ENCODE results near the gene FOSB. TPM values are rescaled to one million over a fixed set of nuclear protein-coding genes. Genes with fewer than 3 reads are reported as not detected.
A peak's percentile ranks its signal among the peaks of the same experiment; 100 is the strongest.

The FOSB gene
- total RNA-seq, 2 experiments from 2014 or later, result 8.0 to 8.7 TPM

DNA sequence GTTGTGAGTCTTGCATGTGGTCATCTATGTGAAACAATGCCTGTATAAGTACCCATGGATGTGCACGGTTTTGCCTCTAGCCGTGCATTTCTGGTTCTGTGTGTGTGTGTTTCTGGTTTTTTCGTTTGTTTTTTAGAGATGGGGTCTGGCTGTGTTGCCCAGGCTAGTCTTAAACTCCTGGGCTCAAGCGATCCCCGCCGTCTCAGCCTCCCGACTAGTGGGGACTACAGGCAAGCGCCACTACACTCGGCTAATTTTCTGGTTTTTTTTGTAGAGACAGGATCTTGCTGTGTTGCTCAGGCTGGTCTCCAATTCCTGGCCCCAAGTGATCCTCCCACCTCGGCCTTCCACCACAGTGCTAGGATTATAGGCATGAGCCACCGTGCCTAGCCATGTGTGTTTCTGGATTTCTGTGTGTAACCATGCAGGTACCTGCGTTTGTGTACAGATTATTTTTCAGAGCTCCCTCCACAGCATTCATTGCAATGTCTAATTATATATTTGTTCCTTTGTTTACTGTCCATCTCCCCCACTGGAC is 15.9 kb upstream of the FOSB start:
- no peaks in the 10 kb centered on the region for H3K27me3 Mint-ChIP-seq (ENCODE audit: low read depth)
- H3K4me1 Mint-ChIP-seq (ENCODE audit: low read depth), result peaks cover 36% of the 10 kb centered on the region
- peak overlapping the region; percentile 65 for H3K4me3 Mint-ChIP-seq
- no peak overlapping the region for H3K27ac Mint-ChIP-seq
- no peak for DNase-seq
- CTCF ChIA-PET, result interaction anchor here (1.3 to 2.9 kb wide), 3 partner anchors 12 to 33 kb away, joined by 3 to 9 read pairs (median 4); partner anchors contain the start of gene FOSB
- no peaks in the 10 kb centered on the region for H3K9me3 Mint-ChIP-seq
- H3K36me3 Mint-ChIP-seq (ENCODE audit: low read depth), result no peaks in the 10 kb centered on the region
- intact Hi-C loops (cut with micrococcal nuclease), result loop anchor here (2.0 kb wide), 1 partner anchor 217 kb away; the partner anchor contains the start of gene GIPR

DNA sequence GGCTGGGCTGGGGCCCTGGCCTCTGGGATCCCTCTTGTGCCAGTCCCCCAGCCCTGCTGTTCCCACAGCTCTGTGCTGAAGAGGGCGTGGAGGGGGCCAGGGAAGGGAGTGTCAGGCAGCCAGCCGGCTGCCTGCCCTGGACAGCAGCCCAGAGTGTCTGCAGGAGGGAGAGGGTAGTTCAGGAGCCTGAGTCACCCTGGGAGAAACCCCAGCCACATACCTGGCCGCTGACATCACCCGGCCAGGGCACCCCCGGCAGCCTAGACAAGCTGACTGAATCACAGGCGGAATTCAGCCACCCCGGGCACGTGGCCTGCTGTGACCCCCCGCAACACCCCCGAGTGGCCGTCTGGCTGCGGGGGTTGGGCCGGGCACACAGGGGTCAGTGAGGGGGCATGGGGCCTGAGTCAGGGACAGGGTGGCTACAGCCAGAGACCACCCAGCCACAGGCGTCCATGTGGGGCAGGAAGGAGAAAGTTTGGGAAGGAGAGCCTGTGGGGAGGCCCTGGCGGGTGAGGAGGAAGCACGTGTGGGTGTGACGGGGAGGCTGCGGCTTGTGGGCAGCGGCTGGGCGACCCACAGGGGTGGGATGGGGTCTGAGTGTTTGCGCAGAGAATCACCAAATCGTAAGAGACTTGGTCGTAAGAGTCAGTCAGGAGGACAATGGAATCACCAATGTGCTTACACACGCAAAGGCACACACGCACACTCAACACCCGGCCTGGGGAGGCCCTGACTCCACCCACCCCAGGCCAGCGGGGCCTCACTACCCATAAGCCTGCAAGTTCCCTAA is 11.9 kb upstream of the FOSB start:
- CTCF ChIA-PET, result interaction anchor here (1.2 to 1.9 kb wide), 2 partner anchors 17 to 23 kb away, joined by 7 to 12 read pairs; no protein-coding TSS in a partner anchor
- Mint-ChIP-seq H3K36me3 (ENCODE audit: low read depth) (no peaks in the 10 kb centered on the region), H3K4me3 (no peak overlapping the region)

DNA sequence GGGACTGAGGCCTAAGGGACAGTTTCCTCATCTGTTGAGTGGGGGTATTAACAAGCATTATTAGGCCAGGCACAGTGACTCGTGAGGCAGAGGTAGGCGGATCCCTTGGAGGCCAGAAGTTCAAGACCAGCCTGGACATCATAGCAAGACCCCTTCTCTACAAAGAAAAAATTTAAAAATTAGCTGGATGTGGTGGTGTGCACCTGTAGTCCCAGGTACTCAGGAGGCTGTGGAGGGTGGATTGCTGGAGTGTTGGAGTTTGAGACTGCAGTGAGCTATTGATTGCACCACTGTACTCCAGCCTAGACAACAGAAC is 11.3 kb upstream of the FOSB start:
- no peaks in the 10 kb centered on the region for H3K36me3 Mint-ChIP-seq (ENCODE audit: low read depth)
- H3K27ac Mint-ChIP-seq, result no peak overlapping the region
- H3K27me3 Mint-ChIP-seq (ENCODE audit: low read depth), result peaks cover 2% of the 10 kb centered on the region
- H3K9me3 Mint-ChIP-seq, result no peaks in the 10 kb centered on the region
- CTCF ChIA-PET, result interaction anchor here (1.2 to 1.9 kb wide), 2 partner anchors 17 to 22 kb away, joined by 7 to 12 read pairs; no protein-coding TSS in a partner anchor
- peaks cover 21% of the 10 kb centered on the region for H3K4me1 Mint-ChIP-seq (ENCODE audit: low read depth)
- intact Hi-C loops (cut with micrococcal nuclease), result no loop called here
- DNase-seq, result no peak
- no peak overlapping the region for H3K4me3 Mint-ChIP-seq

More for the DNA sequence above, 11.9 kb upstream of the FOSB start:
- peaks cover 25% of the 10 kb centered on the region for H3K4me1 Mint-ChIP-seq (ENCODE audit: low read depth)
- no peaks in the 10 kb centered on the region for H3K9me3 Mint-ChIP-seq
- intact Hi-C loops (cut with micrococcal nuclease), result no loop called here
- no peak overlapping the region for H3K27ac Mint-ChIP-seq
- H3K27me3 Mint-ChIP-seq (ENCODE audit: low read depth), result peaks cover 2% of the 10 kb centered on the region
- DNase-seq, result peak; percentile 79

DNA sequence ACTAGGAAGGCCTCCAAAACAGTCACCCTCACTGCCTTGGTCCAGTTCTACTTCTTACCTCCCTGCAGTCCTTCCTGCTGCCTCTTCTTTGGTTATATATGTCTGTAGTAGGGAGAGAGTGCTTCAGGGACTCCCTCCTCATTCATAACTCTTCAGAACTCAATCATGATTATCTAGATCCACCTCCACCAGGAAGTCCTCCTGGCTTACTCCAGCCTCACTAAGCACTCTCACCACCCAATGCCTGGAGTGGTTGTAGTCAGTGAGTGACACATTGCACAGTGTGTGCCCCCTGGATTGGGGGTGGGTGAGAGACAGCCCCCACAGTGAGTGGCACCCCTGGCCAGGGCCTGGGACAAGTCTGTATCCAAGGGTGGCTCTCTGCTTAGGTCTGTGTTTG is 10.0 kb upstream of the FOSB start:
- CTCF ChIA-PET, result interaction anchor here (0.9 kb wide), 1 partner anchor 9 kb away, joined by 3 read pairs; no protein-coding TSS in a partner anchor
- H3K4me3 Mint-ChIP-seq, result no peak overlapping the region
- H3K27me3 Mint-ChIP-seq (ENCODE audit: low read depth), result peaks cover 2% of the 10 kb centered on the region

DNA sequence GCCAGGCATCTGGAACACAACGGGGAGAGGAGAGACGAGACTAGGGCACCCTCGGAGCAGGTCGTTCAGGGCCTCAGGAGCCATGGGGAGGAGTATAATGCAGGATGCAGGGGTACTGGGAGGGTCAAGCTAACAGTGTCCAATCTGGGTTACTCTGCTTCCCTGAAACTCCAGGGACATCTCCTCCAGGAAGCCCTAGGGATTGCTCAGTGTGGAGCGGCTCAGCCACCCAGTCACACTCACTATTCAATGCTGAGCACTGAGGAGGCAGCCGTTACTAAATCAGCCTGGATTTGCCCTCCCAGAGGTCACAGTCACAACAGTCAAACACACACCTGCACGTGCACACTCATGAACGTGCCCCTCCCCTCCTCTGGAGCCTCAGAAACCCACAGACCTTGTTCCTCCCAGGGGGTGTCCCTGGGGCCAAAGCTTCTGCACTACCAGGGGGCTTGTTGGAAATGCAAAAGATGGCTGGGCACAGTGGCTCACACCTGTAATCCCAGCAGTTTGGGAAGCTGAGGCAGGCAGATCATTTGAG is 6.9 kb upstream of the FOSB start:
- no peak overlapping the region for H3K4me3 Mint-ChIP-seq

More for the DNA sequence above, 10.0 kb upstream of the FOSB start:
- no peaks in the 10 kb centered on the region for H3K36me3 Mint-ChIP-seq (ENCODE audit: low read depth)
- intact Hi-C loops (cut with micrococcal nuclease), result no loop called here
- no peak overlapping the region for H3K27ac Mint-ChIP-seq
- no peak for DNase-seq
- no peaks in the 10 kb centered on the region for H3K9me3 Mint-ChIP-seq
- H3K4me1 Mint-ChIP-seq (ENCODE audit: low read depth), result peaks cover 14% of the 10 kb centered on the region

DNA sequence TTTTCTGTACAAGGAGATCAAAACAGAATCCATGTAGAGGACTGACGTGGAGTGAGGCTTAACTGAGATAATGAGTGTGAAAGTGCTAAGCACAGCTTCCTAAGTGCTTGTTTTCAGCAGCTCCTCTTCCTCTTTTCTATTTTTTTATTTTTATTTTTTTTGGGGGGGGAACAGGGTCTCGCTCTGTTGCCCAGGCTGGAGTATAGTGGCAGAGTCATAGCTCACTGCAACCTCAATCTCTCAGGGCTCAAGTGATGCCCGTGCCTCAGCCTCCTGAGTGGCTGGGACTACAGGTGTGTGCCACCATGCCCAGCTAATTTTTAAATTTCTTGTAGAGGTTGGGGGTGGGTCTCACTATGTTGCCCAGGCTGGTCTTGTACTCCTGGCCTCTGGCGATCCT is 5.6 kb upstream of the FOSB start:
- DNase-seq, result no peak
- intact Hi-C loops (cut with micrococcal nuclease), result no loop called here
- H3K36me3 Mint-ChIP-seq (ENCODE audit: low read depth), result no peaks in the 10 kb centered on the region
- H3K4me1 Mint-ChIP-seq (ENCODE audit: low read depth), result peaks cover 3% of the 10 kb centered on the region
- H3K9me3 Mint-ChIP-seq, result no peaks in the 10 kb centered on the region
- H3K4me3 Mint-ChIP-seq, result no peak overlapping the region
- CTCF ChIA-PET, result interaction anchor here (1.8 to 3.4 kb wide), 2 partner anchors 8 to 23 kb away, joined by 5 to 12 read pairs; no protein-coding TSS in a partner anchor
- H3K27ac Mint-ChIP-seq, result no peak overlapping the region
- H3K27me3 Mint-ChIP-seq (ENCODE audit: low read depth), result peaks cover 10% of the 10 kb centered on the region

More for the DNA sequence above, 6.9 kb upstream of the FOSB start:
- Mint-ChIP-seq H3K4me1 (ENCODE audit: low read depth) (peaks cover 7% of the 10 kb centered on the region), H3K36me3 (ENCODE audit: low read depth) (no peaks in the 10 kb centered on the region), H3K9me3 (no peaks in the 10 kb centered on the region), H3K27me3 (ENCODE audit: low read depth) (peaks cover 10% of the 10 kb centered on the region), H3K27ac (no peak overlapping the region)
- CTCF ChIA-PET, result interaction anchor here (3.4 kb wide), 1 partner anchor 22 kb away, joined by 12 read pairs; no protein-coding TSS in a partner anchor
- intact Hi-C loops (cut with micrococcal nuclease), result no loop called here
- DNase-seq, result no peak

DNA sequence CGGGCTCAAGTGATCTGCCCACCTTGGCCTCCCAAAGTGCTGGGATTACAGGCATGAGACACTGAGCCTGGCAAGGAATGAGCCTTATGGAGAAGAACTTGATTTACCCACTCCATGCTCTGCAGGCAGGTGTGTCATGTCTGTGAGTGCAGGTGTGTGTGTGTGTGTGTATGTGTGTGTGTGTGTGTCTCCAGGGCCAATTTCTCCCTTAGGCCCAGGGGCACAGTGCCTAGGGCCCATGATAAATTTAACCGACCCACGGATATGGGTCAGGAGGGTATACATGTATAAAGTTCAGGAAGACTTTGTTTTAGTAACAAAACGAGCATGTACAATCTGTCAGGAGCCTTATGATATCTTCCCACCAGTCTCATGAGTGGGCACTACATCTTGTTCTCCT is 4.6 kb upstream of the FOSB start:
- DNase-seq, result no peak
- Mint-ChIP-seq H3K4me3 (no peak overlapping the region), H3K4me1 (ENCODE audit: low read depth) (peaks cover 9% of the 10 kb centered on the region), H3K27ac (no peak overlapping the region), H3K9me3 (no peaks in the 10 kb centered on the region), H3K36me3 (ENCODE audit: low read depth) (no peaks in the 10 kb centered on the region), H3K27me3 (ENCODE audit: low read depth) (peaks cover 10% of the 10 kb centered on the region)
- CTCF ChIA-PET, result interaction anchor here (1.8 to 3.4 kb wide), 2 partner anchors 9 to 24 kb away, joined by 5 to 12 read pairs; no protein-coding TSS in a partner anchor
- intact Hi-C loops (cut with micrococcal nuclease), result no loop called here

DNA sequence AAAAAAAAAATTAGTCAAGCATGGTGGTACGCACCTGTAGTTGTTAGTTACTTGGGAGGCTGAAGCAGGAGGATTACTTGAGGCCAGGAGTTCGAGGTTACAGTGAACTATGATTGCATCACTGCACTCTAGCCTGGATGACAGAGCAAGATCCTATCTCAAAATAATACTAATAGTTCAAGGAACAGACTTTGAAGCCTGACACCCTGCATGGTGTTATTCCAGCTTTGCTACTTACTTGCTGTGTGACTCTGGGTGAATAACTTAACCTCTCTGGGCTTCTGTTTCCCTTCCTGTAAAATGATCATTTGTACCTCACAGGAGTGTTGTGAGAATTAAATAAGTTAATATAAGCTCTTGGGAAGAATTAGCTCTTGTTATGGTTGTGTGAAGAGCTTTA is 3.5 kb upstream of the FOSB start:
- Mint-ChIP-seq H3K36me3 (ENCODE audit: low read depth) (no peaks in the 10 kb centered on the region), H3K27ac (no peak overlapping the region), H3K4me3 (no peak overlapping the region), H3K4me1 (ENCODE audit: low read depth) (peaks cover 14% of the 10 kb centered on the region), H3K27me3 (ENCODE audit: low read depth) (peaks cover 10% of the 10 kb centered on the region), H3K9me3 (no peaks in the 10 kb centered on the region)
- CTCF ChIA-PET, result interaction anchor here (0.6 to 0.7 kb wide), 2 partner anchors 29 kb away, joined by 3 read pairs; no protein-coding TSS in a partner anchor
- DNase-seq, result no peak
- intact Hi-C loops (cut with micrococcal nuclease), result no loop called here

DNA sequence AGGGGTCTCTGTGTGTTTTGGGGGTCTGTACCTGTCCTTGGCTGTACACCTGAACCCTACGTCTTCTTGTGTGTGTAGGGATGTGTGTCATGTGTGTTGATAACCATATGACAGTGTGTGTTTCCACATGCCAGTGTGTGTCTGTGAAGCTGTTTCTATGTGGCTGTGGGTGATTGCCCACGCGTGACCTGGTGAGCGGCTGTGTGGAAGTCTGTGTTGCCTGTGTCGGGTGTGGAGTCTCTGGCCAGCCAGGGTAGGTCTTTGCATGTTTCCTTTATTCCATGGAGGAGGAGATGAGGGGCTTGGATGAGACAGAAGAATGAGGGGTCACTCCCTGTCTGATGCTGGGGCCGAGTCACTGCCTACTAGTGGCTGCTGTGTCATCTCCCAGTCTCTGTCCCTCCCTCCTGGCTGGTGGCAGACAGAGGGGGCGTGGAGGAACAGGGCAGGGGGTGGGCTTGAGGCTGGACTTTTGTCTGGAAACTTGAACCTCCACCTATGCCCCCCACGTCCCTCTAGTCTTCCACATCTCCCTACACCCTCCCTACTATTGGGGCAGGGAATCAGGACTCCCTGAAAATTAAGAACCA is 2.8 kb upstream of the FOSB start:
- Mint-ChIP-seq H3K4me3 (no peak overlapping the region), H3K4me1 (ENCODE audit: low read depth) (peaks cover 20% of the 10 kb centered on the region), H3K27ac (no peak overlapping the region), H3K27me3 (ENCODE audit: low read depth) (peaks cover 10% of the 10 kb centered on the region), H3K9me3 (no peaks in the 10 kb centered on the region), H3K36me3 (ENCODE audit: low read depth) (no peaks in the 10 kb centered on the region)
- CTCF ChIA-PET, result no interaction called here
- DNase-seq, result no peak
- intact Hi-C loops (cut with micrococcal nuclease), result loop anchor here (5.0 kb wide), 1 partner anchor 713 kb away; no protein-coding TSS in a partner anchor

DNA sequence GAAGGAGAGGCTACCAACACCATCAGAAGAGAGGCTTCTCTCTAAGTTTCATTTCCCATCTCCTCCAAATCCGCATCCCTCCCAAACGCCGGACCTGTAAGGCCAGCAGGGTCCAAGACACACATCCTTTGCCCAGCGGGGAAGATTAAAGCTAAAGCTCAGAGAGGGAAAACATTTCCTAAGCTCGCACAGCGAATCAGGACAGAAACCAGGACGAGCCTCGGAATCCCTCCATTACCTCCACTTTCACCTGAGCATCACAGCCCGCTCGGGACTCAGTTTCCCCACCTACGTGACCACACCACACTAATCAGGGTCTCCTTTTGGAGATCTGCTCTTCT is 711 bp upstream of the FOSB start:
- CTCF ChIA-PET, result interaction anchor here (1.2 to 18.6 kb wide), 4 partner anchors 11 to 25 kb away, joined by 4 to 351 read pairs (median 30); no protein-coding TSS in a partner anchor
- Mint-ChIP-seq H3K9me3 (no peaks in the 10 kb centered on the region), H3K4me3 (peak overlapping the region; percentile 77), H3K36me3 (ENCODE audit: low read depth) (peaks cover 4% of the 10 kb centered on the region), H3K27ac (no peak overlapping the region), H3K27me3 (ENCODE audit: low read depth) (peaks cover 16% of the 10 kb centered on the region), H3K4me1 (ENCODE audit: low read depth) (peaks cover 34% of the 10 kb centered on the region)
- intact Hi-C loops (cut with micrococcal nuclease), result loop anchor here (1.0 to 5.0 kb wide), 4 partner anchors 21 to 715 kb away; partner anchors contain the start of genes RTN2 and SYMPK
- no peak for DNase-seq

DNA sequence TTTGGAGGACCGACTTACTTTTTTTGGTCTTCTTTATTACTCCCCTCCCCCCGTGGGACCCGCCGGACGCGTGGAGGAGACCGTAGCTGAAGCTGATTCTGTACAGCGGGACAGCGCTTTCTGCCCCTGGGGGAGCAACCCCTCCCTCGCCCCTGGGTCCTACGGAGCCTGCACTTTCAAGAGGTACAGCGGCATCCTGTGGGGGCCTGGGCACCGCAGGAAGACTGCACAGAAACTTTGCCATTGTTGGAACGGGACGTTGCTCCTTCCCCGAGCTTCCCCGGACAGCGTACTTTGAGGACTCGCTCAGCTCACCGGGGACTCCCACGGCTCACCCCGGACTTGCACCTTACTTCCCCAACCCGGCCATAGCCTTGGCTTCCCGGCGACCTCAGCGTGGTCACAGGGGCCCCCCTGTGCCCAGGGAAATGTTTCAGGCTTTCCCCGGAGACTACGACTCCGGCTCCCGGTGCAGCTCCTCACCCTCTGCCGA is 409 bp downstream of the FOSB start:
- H3K4me1 Mint-ChIP-seq (ENCODE audit: low read depth), result peaks cover 42% of the 10 kb centered on the region
- CTCF ChIA-PET, result interaction anchor here (1.2 to 18.6 kb wide), 5 partner anchors 10 to 224 kb away, joined by 3 to 351 read pairs (median 23); partner anchors contain the start of gene QPCTL
- H3K9me3 Mint-ChIP-seq, result no peaks in the 10 kb centered on the region
- H3K27ac Mint-ChIP-seq, result peak overlapping the region; percentile 75
- intact Hi-C loops (cut with micrococcal nuclease), result loop anchor here (2.0 to 5.0 kb wide), 2 partner anchors 17 to 716 kb away; no protein-coding TSS in a partner anchor
- DNase-seq, result peak; percentile 34
- H3K36me3 Mint-ChIP-seq (ENCODE audit: low read depth), result peaks cover 8% of the 10 kb centered on the region
- H3K4me3 Mint-ChIP-seq, result peak overlapping the region; percentile 77
- peaks cover 24% of the 10 kb centered on the region for H3K27me3 Mint-ChIP-seq (ENCODE audit: low read depth)

DNA sequence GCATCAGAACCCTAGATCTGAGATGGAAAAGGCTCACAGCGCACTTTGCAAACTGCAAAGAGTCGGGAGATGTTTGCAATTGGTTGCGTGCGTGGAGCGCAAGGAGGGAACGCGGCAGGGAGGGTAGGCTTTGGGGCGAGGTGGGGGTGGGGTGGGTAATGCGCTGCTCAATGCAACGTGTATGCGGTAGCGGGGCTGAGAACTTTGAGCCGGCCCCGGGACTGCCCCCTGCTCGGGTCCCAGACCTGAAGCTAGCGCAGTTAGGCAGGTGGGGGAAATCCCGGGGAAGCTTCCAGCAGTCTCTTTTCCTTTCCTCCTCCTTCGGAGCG is 971 bp downstream of the FOSB start:
- peak overlapping the region; percentile 75 for H3K27ac Mint-ChIP-seq
- peak; percentile 76 for DNase-seq
- CTCF ChIA-PET, result interaction anchor here (0.6 to 18.6 kb wide), 6 partner anchors 10 to 424 kb away, joined by 3 to 351 read pairs (median 13); partner anchors contain the start of gene QPCTL
- no peaks in the 10 kb centered on the region for H3K9me3 Mint-ChIP-seq
- H3K4me1 Mint-ChIP-seq (ENCODE audit: low read depth), result peaks cover 42% of the 10 kb centered on the region
- intact Hi-C loops (cut with micrococcal nuclease), result loop anchor here (1.0 to 5.0 kb wide), 7 partner anchors 10 to 716 kb away; partner anchors contain the start of genes PPP1R13L and VASP
- H3K4me3 Mint-ChIP-seq, result peak overlapping the region; percentile 77
- peaks cover 8% of the 10 kb centered on the region for H3K36me3 Mint-ChIP-seq (ENCODE audit: low read depth)
- H3K27me3 Mint-ChIP-seq (ENCODE audit: low read depth), result peaks cover 26% of the 10 kb centered on the region
